ENCODE measurements around the gene CEACAM1. TPM values are rescaled to one million over a fixed set of nuclear protein-coding genes. Genes with fewer than 3 reads are reported as not detected.
"Not testable (repeated sequence)": the region's sequence is repeated elsewhere in the genome, so short reads cannot be mapped to it uniquely, and the experiment has no call there.

The CEACAM1 gene
- total and polyA plus RNA-seq, 5 donors from 2014 or later = 4.0 to 7.0 (median 5.1) TPM

DNA sequence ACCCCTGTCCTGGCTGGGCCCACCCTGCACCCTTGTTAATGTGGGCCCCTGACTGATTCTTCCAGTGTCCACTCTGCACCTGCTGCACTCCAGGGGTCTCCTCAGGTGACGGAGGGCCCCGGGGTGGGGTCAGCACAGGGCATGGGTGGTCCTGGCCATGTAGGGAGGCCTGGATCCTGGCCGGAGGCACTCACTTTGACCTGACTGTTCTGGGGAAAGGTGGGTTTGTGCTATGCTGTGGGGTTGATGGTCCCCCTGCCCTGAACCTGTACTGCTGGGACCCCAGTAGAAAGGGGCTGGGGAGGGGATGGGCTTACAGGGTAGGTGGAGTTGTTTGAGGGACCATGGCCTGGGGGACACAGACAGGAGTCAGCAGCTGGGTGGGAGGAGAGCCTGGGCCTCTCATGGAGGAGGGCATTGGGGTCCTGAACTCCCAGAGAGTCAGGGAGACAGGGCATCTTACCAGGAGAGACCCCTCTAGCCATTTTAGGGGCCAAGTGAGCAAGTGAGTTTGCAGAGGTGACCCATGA, 25.8 kb upstream of the CEACAM1 start:
- H3K27me3 ChIP-seq (ENCODE audit: control insufficient read depth, insufficient read depth, low read length) = peaks cover 2% of the 10 kb centered on the region
- no peaks in the 10 kb centered on the region for H3K4me1 ChIP-seq (ENCODE audit: control insufficient read depth, insufficient read depth, low read length, poor library complexity, severe bottlenecking)
- no peak overlapping the region for H3K4me3 ChIP-seq (ENCODE audit: low read depth, low read length)
- H3K4me1 Mint-ChIP-seq = no peaks in the 10 kb centered on the region
- no peak for ATAC-seq (ENCODE audit: low read depth in 2 of 2)
- H3K9me3 ChIP-seq (ENCODE audit: control insufficient read depth in 2 of 2, low read length in 2 of 2) = no peaks in the 10 kb centered on the region
- no peak for DNase-seq
- H3K27ac ChIP-seq (ENCODE audit: insufficient read depth, low read length, poor library complexity, severe bottlenecking) = no peak overlapping the region
- no peak overlapping the region for H3K27ac Mint-ChIP-seq
- H3K36me3 ChIP-seq (ENCODE audit: control insufficient read depth, insufficient read depth, low read length) = no peaks in the 10 kb centered on the region
- H3K9me3 Mint-ChIP-seq = peaks cover 0 to 5% (median 3%) of the 10 kb centered on the region in 7 donors
- H3K27me3 Mint-ChIP-seq = peaks cover 26% of the 10 kb centered on the region
- H3K36me3 Mint-ChIP-seq = peaks cover 5% of the 10 kb centered on the region
- no peak overlapping the region for H3K4me3 Mint-ChIP-seq

DNA sequence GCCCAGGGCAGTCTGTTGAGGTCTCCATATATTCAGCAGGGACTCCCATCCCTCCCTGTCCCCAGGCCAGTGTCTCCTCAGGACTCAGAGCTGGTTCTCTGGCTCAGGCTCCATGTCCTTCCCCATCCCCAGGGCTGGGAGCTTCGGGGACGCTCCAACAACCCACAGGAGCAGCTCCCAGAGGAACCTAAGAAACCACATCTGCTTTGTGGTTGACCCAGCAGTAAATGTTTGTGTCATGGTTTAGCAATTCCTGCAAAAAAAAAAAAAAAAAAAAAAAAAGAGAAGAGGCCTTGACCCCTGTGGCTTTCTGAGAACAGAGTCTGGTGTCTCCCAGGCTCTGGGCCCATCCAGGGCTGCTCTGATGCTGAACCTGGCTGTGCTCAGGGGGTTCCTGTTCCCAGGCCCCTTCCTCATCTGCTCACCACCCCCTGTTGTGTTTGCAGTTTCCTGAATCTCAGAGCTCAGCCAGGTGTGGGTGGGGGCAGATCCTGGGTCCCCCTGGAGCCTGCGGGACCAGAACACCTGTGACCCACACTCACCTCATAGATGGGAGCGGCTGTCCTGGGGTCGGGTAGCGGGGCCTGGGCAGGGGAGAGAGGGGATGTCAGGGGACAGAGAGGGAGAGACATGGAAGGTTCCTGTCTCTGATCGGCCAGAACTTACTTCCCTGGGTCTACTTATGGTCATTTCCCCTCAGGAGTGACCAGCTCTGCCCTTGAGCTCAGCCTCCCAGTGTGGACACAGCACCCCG, 25.2 kb upstream of the CEACAM1 start:
- DNase-seq (no peak), ATAC-seq (ENCODE audit: low read depth in 2 of 2) (peak in 1 of 2 donors; percentile 12)
- Mint-ChIP-seq H3K36me3 (peaks cover 5% of the 10 kb centered on the region), H3K27me3 (peaks cover 26% of the 10 kb centered on the region), H3K4me3 (no peak overlapping the region), H3K4me1 (no peaks in the 10 kb centered on the region), H3K9me3 (peaks cover 0 to 6% (median 3%) of the 10 kb centered on the region in 7 donors), H3K27ac (no peak overlapping the region)
- Histone ChIP-seq H3K4me1 (ENCODE audit: control insufficient read depth, insufficient read depth, low read length, poor library complexity, severe bottlenecking) (no peaks in the 10 kb centered on the region), H3K4me3 (ENCODE audit: low read depth, low read length) (no peak overlapping the region), H3K9me3 (ENCODE audit: control insufficient read depth in 2 of 2, low read length in 2 of 2) (no peaks in the 10 kb centered on the region), H3K36me3 (ENCODE audit: control insufficient read depth, insufficient read depth, low read length) (no peaks in the 10 kb centered on the region), H3K27ac (ENCODE audit: insufficient read depth, low read length, poor library complexity, severe bottlenecking) (no peak overlapping the region), H3K27me3 (ENCODE audit: control insufficient read depth, insufficient read depth, low read length) (peaks cover 2% of the 10 kb centered on the region)

DNA sequence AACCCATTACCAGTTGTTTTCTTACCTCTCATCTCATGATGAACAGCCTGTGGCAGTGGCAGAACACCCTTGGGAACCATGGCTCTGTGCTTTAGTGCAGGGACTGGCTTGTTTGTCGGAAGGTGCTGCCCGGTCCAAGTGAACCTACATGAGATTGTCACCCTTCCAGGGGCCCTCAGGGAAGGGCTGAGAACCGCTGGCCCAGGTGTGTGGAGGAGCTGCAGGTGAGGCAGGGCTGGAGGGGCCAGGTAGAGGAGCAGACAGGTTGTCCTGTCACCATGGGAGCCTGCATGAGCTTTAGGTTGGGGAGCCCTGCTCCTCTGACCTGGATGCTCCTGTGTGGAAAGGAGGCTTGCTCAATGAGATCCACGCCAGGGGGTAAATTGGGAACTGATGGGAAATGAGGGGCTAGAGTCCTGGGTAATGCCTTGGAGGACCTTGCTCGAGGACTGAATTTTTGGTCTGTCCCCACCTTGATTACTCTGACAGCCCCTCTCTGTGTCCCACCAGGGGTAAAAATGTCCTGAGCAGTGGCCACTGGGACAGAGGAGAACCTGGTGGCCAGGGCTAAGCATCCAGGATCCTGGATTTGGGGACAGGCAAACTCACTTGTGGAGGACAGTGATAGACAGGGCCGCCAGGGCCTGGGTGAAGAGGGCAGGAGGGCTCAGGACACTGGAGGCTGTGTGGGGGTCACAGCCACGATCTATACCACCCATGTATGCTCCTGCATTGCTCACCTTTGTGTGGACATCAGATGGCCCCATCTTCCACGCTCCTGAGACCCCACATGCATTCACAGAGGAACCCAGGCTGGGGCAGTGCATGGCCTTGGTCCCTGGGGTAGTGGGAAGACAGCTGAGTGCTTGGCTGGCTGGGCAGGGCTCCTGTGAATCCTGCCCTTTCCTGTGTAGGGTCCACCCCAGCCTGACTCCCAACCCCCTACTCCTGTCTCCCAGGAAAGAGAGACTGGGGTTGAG, 24.1 kb upstream of the CEACAM1 start:
- Histone ChIP-seq H3K27ac (ENCODE audit: insufficient read depth, low read length, poor library complexity, severe bottlenecking) (no peak overlapping the region), H3K27me3 (ENCODE audit: control insufficient read depth, insufficient read depth, low read length) (peaks cover 2% of the 10 kb centered on the region), H3K4me3 (ENCODE audit: low read depth, low read length) (no peak overlapping the region), H3K36me3 (ENCODE audit: control insufficient read depth, insufficient read depth, low read length) (no peaks in the 10 kb centered on the region), H3K9me3 (ENCODE audit: control insufficient read depth in 2 of 2, low read length in 2 of 2) (no peaks in the 10 kb centered on the region), H3K4me1 (ENCODE audit: control insufficient read depth, insufficient read depth, low read length, poor library complexity, severe bottlenecking) (no peaks in the 10 kb centered on the region)
- Mint-ChIP-seq H3K4me1 (no peaks in the 10 kb centered on the region), H3K27me3 (peaks cover 26% of the 10 kb centered on the region), H3K36me3 (peaks cover 5% of the 10 kb centered on the region), H3K9me3 (peaks cover 0 to 6% (median 3%) of the 10 kb centered on the region in 7 donors), H3K27ac (peak overlapping the region in 1 of 3 donors; percentile 42), H3K4me3 (no peak overlapping the region)
- DNase-seq (no peak), ATAC-seq (ENCODE audit: low read depth in 2 of 2) (no peak)

DNA sequence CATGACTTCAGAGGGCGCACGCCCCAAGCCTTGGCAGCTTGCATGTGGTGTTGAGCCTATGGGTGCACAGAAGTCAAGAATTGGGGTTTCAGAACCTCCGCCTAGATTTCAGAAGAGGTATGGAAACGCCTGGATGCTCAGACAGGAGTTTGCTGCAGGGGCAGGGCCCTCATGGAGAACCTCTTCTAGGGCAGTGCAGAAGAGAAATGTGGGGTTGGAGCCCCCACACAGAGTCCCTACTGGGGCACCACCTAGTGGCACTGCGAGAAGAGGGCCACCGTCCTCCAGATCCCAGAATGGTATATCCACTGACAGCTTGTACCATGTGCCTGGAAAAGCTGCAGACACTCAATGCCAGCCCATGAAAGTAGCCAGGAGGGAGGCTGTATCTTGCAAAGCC, 22.2 kb upstream of the CEACAM1 start:
- not testable (repeated sequence) for DNase-seq; H3K4me1 ChIP-seq (ENCODE audit: control insufficient read depth, insufficient read depth, low read length, poor library complexity, severe bottlenecking); H3K27ac Mint-ChIP-seq; H3K4me3 Mint-ChIP-seq; H3K9me3 Mint-ChIP-seq; H3K27ac ChIP-seq (ENCODE audit: insufficient read depth, low read length, poor library complexity, severe bottlenecking); H3K4me1 Mint-ChIP-seq; H3K27me3 ChIP-seq (ENCODE audit: control insufficient read depth, insufficient read depth, low read length); H3K4me3 ChIP-seq (ENCODE audit: low read depth, low read length); H3K36me3 Mint-ChIP-seq; H3K9me3 ChIP-seq (ENCODE audit: control insufficient read depth in 2 of 2, low read length in 2 of 2); H3K36me3 ChIP-seq (ENCODE audit: control insufficient read depth, insufficient read depth, low read length); ATAC-seq (ENCODE audit: low read depth in 2 of 2)
- peaks cover 14% of the 10 kb centered on the region for H3K27me3 Mint-ChIP-seq

DNA sequence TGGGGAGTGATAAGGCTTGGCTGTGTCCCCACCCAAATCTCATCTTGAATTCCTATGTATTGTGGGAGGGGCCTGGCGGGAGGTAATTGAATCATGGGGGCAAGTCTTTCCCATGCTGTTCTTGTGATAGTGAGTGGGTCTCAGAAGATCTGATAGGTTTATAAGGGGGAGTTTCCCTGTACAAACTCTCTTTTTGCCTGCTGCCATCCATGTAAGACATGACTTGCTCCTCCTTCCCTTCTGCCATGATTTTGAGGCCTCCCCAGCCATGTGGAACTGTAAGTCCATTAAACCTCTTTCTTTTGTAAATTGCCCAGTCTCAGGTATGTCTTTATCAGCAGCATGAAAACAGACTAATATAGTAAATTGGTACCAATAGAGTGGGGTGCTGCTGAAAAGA, 20.8 kb upstream of the CEACAM1 start:
- not testable (repeated sequence) for H3K9me3 Mint-ChIP-seq; H3K4me1 Mint-ChIP-seq; H3K36me3 ChIP-seq (ENCODE audit: control insufficient read depth, insufficient read depth, low read length); H3K27ac Mint-ChIP-seq; H3K4me3 ChIP-seq (ENCODE audit: low read depth, low read length); DNase-seq; H3K4me3 Mint-ChIP-seq; H3K27ac ChIP-seq (ENCODE audit: insufficient read depth, low read length, poor library complexity, severe bottlenecking); H3K4me1 ChIP-seq (ENCODE audit: control insufficient read depth, insufficient read depth, low read length, poor library complexity, severe bottlenecking); ATAC-seq (ENCODE audit: low read depth in 2 of 2); H3K36me3 Mint-ChIP-seq; H3K9me3 ChIP-seq (ENCODE audit: control insufficient read depth in 2 of 2, low read length in 2 of 2); H3K27me3 ChIP-seq (ENCODE audit: control insufficient read depth, insufficient read depth, low read length)
- peaks cover 10% of the 10 kb centered on the region for H3K27me3 Mint-ChIP-seq

DNA sequence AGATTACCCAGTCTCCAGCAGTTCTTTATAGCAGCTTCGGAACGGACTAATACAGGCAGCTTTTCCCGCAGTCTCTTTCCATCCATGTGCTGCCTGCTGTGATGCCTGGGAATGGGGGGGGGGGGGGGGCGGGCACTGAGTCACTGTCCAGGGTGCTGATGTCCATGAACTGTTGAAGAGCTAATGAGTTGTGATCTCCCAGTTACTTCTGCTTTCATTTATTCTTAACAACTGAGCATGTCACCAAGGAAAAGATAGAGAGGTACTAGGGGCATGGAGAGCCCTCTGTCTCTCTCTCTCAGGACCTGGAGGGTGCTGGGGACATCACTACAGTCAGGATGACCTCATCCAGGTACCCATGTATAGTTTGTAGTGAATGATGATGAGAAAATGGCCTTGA, 20.3 kb upstream of the CEACAM1 start:
- no peaks in the 10 kb centered on the region for H3K4me1 Mint-ChIP-seq
- no peak for DNase-seq
- peaks cover 10% of the 10 kb centered on the region for H3K27me3 Mint-ChIP-seq

DNA sequence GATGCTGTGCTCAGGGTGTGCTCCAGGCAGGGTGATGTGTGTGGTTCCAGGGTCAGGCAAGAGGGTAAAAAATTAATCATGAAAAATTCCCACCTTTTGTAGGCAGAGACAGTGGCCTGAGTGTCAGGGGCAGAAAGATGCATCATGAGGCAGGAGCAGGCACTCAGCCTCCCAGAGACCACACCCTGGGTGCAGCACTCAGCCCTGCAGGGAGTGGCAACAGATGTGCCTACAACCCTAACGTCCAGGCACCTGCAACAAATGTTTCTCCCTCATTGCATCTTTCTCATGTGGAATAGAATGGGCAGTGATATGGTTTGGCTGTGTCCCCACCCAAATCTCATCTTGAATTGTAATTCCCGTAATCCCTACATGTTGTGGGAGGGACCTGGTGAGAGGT, 19.6 kb upstream of the CEACAM1 start:
- Histone ChIP-seq H3K36me3 (ENCODE audit: control insufficient read depth, insufficient read depth, low read length) (no peaks in the 10 kb centered on the region), H3K9me3 (ENCODE audit: control insufficient read depth in 2 of 2, low read length in 2 of 2) (no peaks in the 10 kb centered on the region), H3K4me1 (ENCODE audit: control insufficient read depth, insufficient read depth, low read length, poor library complexity, severe bottlenecking) (no peaks in the 10 kb centered on the region), H3K27me3 (ENCODE audit: control insufficient read depth, insufficient read depth, low read length) (no peaks in the 10 kb centered on the region), H3K4me3 (ENCODE audit: low read depth, low read length) (no peak overlapping the region), H3K27ac (ENCODE audit: insufficient read depth, low read length, poor library complexity, severe bottlenecking) (no peak overlapping the region)
- no peak for DNase-seq
- Mint-ChIP-seq H3K27me3 (peaks cover 10% of the 10 kb centered on the region), H3K27ac (no peak overlapping the region), H3K9me3 (peaks cover 0 to 8% (median 3%) of the 10 kb centered on the region in 7 donors), H3K4me1 (no peaks in the 10 kb centered on the region), H3K4me3 (no peak overlapping the region), H3K36me3 (peaks cover 5% of the 10 kb centered on the region)
- ATAC-seq (ENCODE audit: low read depth in 2 of 2) = no peak

More for the DNA sequence above, 20.3 kb upstream of the CEACAM1 start:
- H3K4me1 ChIP-seq (ENCODE audit: control insufficient read depth, insufficient read depth, low read length, poor library complexity, severe bottlenecking) = no peaks in the 10 kb centered on the region
- Mint-ChIP-seq H3K4me3 (no peak overlapping the region), H3K27ac (no peak overlapping the region), H3K36me3 (peaks cover 5% of the 10 kb centered on the region), H3K9me3 (peaks cover 0 to 8% (median 3%) of the 10 kb centered on the region in 7 donors)
- no peaks in the 10 kb centered on the region for H3K36me3 ChIP-seq (ENCODE audit: control insufficient read depth, insufficient read depth, low read length)
- no peak overlapping the region for H3K4me3 ChIP-seq (ENCODE audit: low read depth, low read length)
- H3K9me3 ChIP-seq (ENCODE audit: control insufficient read depth in 2 of 2, low read length in 2 of 2) = no peaks in the 10 kb centered on the region
- H3K27ac ChIP-seq (ENCODE audit: insufficient read depth, low read length, poor library complexity, severe bottlenecking) = no peak overlapping the region
- no peaks in the 10 kb centered on the region for H3K27me3 ChIP-seq (ENCODE audit: control insufficient read depth, insufficient read depth, low read length)
- ATAC-seq (ENCODE audit: low read depth in 2 of 2) = no peak

Measured in CD4-positive, CD25-positive, alpha-beta regulatory T cell (primary cell).